ENCODE results near the gene CCDC192. TPM values are rescaled to one million over a fixed set of nuclear protein-coding genes. Genes with fewer than 3 reads are reported as not detected.

CCDC192 gene, protein sequence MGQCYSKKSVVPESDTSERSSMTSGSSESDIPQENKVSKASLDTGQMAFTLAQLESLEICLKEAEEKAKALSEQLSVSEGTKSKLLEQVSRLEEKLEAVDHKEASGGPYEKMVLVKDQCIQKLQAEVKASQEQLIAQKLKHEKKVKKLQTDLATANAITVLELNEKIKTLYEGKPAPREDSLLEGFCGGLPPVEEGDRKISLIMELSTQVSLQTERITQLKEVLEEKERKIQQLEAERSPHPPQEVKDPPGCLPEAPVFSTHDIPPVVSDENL
- 1.8 to 2.1 TPM (median 2.0 TPM) in 3 replicates for total RNA-seq

DNA sequence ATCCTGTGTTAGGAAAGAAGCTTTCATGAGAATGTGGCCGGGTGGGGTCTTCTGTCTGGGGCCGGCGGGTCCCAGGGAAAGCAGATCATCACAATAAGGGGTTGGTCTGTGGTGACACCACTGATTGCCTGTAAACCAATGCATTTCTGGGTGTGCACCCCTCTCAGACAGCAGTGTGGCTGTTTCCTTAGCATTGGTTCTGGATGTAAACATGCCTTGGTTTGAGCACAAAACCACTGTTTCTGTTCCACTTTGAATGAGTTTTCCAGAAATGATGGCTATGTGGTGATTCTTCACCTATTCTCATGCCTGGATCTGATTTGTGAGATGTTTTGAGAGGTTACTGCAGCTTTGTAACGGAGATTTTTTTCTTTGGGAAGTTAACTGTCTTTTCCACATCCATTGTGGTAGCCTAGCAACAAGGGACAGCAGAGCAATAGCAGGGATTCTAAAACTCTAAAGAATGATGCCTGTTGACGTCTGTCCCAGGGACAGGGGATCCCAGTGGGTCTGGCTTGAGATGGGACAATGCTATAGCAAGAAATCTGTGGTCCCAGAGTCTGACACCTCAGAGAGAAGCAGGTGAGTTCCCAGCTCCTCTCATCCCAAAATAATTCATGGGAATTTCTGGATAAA, at the start of gene CCDC192:
Gene CCDC192, plus strand, starts transcription at position 466 of the 636 bp plus-strand sequence. Its CDS starts 55 bp downstream, at position 521.
- Mint-ChIP-seq H3K27me3 (ENCODE audit: low read depth) (no peaks in the 10 kb centered on the region), H3K27ac (no peak within 1 kb of the TSS)

DNA sequence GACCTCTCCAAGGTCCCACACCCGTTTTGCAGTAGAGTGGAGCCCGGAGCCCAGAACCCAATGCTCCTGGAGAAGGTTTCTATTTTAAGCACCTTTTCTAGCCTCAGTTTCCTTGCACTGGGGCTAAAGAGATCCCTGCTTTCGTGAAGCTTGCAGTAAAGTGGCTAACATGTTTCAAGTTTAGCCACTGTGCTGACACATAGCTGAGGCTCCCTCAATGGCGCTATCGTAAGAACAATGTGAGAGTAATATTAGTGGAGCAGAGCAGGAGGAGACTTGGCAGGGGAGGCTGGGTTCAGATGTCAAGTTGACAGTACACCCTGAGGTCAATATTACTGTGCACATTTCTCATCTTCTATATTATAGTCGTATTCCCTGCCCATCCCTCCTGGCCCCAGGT, 46.4 kb upstream of the CCDC192 start:
- Mint-ChIP-seq H3K36me3 (no peaks in the 10 kb centered on the region), H3K4me3 (no peak overlapping the region), H3K27ac (no peak overlapping the region), H3K9me3 (no peaks in the 10 kb centered on the region), H3K27me3 (ENCODE audit: low read depth) (peaks cover 17% of the 10 kb centered on the region), H3K4me1 (peaks cover 2% of the 10 kb centered on the region)
- TF ChIP-seq, protein P1, sequence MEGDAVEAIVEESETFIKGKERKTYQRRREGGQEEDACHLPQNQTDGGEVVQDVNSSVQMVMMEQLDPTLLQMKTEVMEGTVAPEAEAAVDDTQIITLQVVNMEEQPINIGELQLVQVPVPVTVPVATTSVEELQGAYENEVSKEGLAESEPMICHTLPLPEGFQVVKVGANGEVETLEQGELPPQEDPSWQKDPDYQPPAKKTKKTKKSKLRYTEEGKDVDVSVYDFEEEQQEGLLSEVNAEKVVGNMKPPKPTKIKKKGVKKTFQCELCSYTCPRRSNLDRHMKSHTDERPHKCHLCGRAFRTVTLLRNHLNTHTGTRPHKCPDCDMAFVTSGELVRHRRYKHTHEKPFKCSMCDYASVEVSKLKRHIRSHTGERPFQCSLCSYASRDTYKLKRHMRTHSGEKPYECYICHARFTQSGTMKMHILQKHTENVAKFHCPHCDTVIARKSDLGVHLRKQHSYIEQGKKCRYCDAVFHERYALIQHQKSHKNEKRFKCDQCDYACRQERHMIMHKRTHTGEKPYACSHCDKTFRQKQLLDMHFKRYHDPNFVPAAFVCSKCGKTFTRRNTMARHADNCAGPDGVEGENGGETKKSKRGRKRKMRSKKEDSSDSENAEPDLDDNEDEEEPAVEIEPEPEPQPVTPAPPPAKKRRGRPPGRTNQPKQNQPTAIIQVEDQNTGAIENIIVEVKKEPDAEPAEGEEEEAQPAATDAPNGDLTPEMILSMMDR (IDR thresholded peaks at IDR 0.05; ENCODE audit: unreplicated experiment), result no peak
- DNase-seq (ENCODE audit: low spot score in 2 of 2, unreplicated experiment in 2 of 2), result no peak

More for the DNA sequence above, at the start of gene CCDC192:
- Mint-ChIP-seq H3K36me3 (no peaks in the 10 kb centered on the region), H3K4me1 (peaks cover 5% of the 10 kb centered on the region), H3K9me3 (no peaks in the 10 kb centered on the region), H3K4me3 (no peak within 1 kb of the TSS)
- DNase-seq (ENCODE audit: low spot score in 2 of 2, unreplicated experiment in 2 of 2), result no peak
- TF ChIP-seq, protein P1 (IDR thresholded peaks at IDR 0.05; ENCODE audit: unreplicated experiment), result no peak

DNA sequence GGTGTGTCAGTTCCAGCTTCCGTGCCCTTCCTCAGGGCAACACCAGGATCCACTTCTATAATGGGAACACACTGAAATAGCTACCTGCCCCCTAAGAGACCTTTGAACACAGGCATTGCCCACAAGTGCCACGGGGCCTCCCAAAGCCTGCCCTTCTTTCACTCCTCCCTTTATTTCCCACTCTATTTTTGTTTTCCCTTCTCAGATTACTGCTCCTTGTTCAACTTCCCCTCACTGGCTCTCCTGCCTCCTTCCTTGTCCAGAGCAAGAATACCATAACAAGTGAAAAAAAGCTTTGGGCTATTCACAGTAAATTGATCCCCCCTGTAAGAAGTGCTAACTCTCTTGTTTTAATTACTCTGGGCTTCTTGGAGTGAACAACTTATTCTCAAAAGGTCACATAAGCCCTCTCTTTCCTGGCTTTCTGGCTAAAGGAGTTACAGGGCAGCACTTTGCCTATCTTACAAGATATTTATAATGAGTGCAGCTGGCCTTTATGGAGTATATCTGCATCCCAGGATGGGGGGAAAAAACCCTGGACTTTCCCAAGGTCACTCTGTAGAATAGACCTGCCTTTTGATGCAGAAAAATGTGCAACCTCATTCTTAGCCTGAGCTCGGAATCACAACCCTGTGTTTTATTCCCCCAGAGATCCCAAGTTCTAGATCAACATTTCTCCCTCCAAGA, 43.0 kb upstream of the CCDC192 start:
- Mint-ChIP-seq H3K27ac (no peak overlapping the region), H3K27me3 (ENCODE audit: low read depth) (peaks cover 4% of the 10 kb centered on the region), H3K4me3 (no peak overlapping the region), H3K4me1 (peaks cover 2% of the 10 kb centered on the region), H3K36me3 (no peaks in the 10 kb centered on the region), H3K9me3 (no peaks in the 10 kb centered on the region)
- TF ChIP-seq, protein P1 (IDR thresholded peaks at IDR 0.05; ENCODE audit: unreplicated experiment), result no peak
- DNase-seq (ENCODE audit: low spot score in 2 of 2, unreplicated experiment in 2 of 2), result no peak

DNA sequence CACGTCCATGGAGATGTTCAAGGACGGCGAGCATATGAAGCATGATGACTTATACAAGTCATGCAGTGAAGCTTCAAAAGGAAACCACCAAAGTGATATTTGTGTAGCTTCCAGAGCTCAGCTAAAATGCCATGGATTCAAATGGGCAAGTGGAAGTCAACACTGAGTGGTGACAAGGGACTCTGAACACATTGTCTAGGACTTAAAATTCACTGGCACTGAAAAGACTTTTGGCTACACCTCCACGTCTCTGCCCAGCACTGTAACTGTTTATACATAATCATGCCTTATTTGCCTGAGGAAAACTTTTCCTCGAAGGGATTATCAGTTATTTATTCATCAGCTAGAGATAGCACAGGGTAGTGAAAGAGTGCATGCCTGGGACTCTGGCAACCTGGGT, 39.1 kb upstream of the CCDC192 start:
- Mint-ChIP-seq H3K9me3 (no peaks in the 10 kb centered on the region), H3K27ac (no peak overlapping the region), H3K4me1 (peaks cover 2% of the 10 kb centered on the region), H3K27me3 (ENCODE audit: low read depth) (no peaks in the 10 kb centered on the region), H3K36me3 (no peaks in the 10 kb centered on the region), H3K4me3 (no peak overlapping the region)
- TF ChIP-seq, protein P1 (IDR thresholded peaks at IDR 0.05; ENCODE audit: unreplicated experiment), result no peak
- DNase-seq (ENCODE audit: low spot score in 2 of 2, unreplicated experiment in 2 of 2), result no peak

DNA sequence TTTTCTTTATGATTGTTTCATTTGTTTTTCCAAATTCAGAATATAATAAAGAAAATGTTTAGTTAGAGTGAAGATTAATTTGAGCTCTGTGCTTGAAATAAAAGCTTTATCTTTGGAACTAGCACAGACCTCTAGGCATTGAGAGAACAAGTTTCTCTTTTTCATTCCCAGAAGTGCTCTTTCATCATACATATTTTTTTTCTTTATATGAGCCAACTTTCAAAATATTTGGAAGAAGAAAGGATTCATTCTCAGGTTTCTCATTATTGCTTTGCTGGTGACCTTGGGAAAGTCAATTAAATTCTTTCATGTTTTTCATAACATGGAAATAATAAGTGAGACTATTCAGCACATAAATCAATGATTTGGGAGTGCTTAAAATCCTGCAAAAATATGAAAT, 37.5 kb upstream of the CCDC192 start:
- Mint-ChIP-seq H3K9me3 (no peaks in the 10 kb centered on the region), H3K27ac (no peak overlapping the region), H3K27me3 (ENCODE audit: low read depth) (no peaks in the 10 kb centered on the region), H3K4me1 (no peaks in the 10 kb centered on the region), H3K4me3 (no peak overlapping the region), H3K36me3 (no peaks in the 10 kb centered on the region)
- TF ChIP-seq, protein P1 (IDR thresholded peaks at IDR 0.05; ENCODE audit: unreplicated experiment), result no peak
- DNase-seq (ENCODE audit: low spot score in 2 of 2, unreplicated experiment in 2 of 2), result no peak

Measured in mesothelial cell of epicardium (in vitro differentiated cells).